Cardiac muscle cell (in vitro differentiated cells and primary cell): ENCODE data around the gene ATP11A. TPM values are rescaled to one million over a fixed set of nuclear protein-coding genes. Genes with fewer than 3 reads are reported as not detected.
"Not testable (repeated sequence)": the region's sequence is repeated elsewhere in the genome, so short reads cannot be mapped to it uniquely, and the experiment has no call there.

ENCODE experiments used
- DNase-seq, 2 donors: peaks; one replicate each; pipeline versions ENCODE4 v3.0.0 to v3.0.0-alpha.2; 2010 to 2017; ENCODE audit warnings: low read depth in 1 of 2, low spot score in 1 of 2
- H3K27ac ChIP-seq: fragments of 200-600 bp; sonication (generic); 2 replicates; pipeline ENCODE4 v1.5.1; 2016
- H3K27me3 ChIP-seq: fragments of 200-600 bp; sonication (generic); 2 replicates; pipeline ENCODE4 v1.6.0; 2016; ENCODE audit warnings: control low read depth
- H3K36me3 ChIP-seq: fragments of 200-600 bp; sonication (generic); 2 replicates; pipeline ENCODE4 v1.5.1; 2016; ENCODE audit warnings: control low read depth
- H3K4me1 ChIP-seq: fragments of 200-600 bp; sonication (generic); 2 replicates; pipeline ENCODE4 v1.8.1; 2017; ENCODE audit warnings: low read depth, mild to moderate bottlenecking, mixed run types
- H3K4me3 ChIP-seq: fragments of 200-600 bp; sonication (generic); 2 replicates; pipeline ENCODE4 v1.5.1; 2016; ENCODE audit warnings: mild to moderate bottlenecking
- H3K9me3 ChIP-seq: fragments of 200-600 bp; sonication (generic); 2 replicates; pipeline ENCODE4 v1.5.1; 2017; ENCODE audit warnings: low read depth, mild to moderate bottlenecking, control low read depth
- polyA plus RNA-seq: library from polyadenylated mRNA; unstranded; fragments of >200 nt; fragmentation: Nextera tagmentation; extraction: Ambion mirVana; gene quantifications from 2 replicates; pipeline ENCODE4 v1.2.1, GENCODE V29; 2016
- total RNA-seq: library from RNA; depleted of rRNA; stranded (reverse); fragments of >200 nt; gene quantifications from 2 replicates; pipeline ENCODE4 v1.2.3, GENCODE V29; 2016
- TF ChIP-seq, protein P1 (sequence below): IDR thresholded peaks from 2 replicates; pipeline ENCODE4 v1.5.1; 2012; ENCODE audit warnings: low read depth, mild to moderate bottlenecking, low read length

ATP11A gene
- total and polyA plus RNA-seq, 2 experiments from 2014 or later = 38.0 to 42.9 TPM

DNA sequence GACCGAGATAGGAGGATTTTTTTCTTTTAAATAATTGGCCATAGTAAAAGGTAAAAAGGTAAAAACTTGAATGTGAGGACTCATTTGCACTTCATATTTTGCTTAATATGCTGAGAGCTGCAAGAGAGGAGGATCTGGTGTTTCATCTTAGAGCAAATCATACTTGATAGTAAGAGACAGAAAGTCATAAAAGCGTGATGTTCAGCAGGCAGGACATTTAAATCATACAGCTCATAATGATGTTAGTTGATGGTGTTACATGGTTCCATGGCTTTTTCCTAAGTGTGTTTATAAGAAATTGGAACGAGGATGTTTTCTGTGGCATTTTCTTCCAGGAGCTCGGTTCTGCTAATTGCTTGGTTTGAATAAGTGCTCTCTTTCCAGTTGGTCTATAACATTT lies 16.3 kb downstream of the ATP11A start:
- TF ChIP-seq, protein P1, sequence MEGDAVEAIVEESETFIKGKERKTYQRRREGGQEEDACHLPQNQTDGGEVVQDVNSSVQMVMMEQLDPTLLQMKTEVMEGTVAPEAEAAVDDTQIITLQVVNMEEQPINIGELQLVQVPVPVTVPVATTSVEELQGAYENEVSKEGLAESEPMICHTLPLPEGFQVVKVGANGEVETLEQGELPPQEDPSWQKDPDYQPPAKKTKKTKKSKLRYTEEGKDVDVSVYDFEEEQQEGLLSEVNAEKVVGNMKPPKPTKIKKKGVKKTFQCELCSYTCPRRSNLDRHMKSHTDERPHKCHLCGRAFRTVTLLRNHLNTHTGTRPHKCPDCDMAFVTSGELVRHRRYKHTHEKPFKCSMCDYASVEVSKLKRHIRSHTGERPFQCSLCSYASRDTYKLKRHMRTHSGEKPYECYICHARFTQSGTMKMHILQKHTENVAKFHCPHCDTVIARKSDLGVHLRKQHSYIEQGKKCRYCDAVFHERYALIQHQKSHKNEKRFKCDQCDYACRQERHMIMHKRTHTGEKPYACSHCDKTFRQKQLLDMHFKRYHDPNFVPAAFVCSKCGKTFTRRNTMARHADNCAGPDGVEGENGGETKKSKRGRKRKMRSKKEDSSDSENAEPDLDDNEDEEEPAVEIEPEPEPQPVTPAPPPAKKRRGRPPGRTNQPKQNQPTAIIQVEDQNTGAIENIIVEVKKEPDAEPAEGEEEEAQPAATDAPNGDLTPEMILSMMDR = no peak
- H3K4me1 ChIP-seq = peaks cover 60% of the 10 kb centered on the region
- no peak for DNase-seq
- no peaks in the 10 kb centered on the region for H3K36me3 ChIP-seq
- H3K27ac ChIP-seq = no peak overlapping the region
- H3K4me3 ChIP-seq = no peak overlapping the region
- no peaks in the 10 kb centered on the region for H3K27me3 ChIP-seq
- H3K9me3 ChIP-seq = no peaks in the 10 kb centered on the region

DNA sequence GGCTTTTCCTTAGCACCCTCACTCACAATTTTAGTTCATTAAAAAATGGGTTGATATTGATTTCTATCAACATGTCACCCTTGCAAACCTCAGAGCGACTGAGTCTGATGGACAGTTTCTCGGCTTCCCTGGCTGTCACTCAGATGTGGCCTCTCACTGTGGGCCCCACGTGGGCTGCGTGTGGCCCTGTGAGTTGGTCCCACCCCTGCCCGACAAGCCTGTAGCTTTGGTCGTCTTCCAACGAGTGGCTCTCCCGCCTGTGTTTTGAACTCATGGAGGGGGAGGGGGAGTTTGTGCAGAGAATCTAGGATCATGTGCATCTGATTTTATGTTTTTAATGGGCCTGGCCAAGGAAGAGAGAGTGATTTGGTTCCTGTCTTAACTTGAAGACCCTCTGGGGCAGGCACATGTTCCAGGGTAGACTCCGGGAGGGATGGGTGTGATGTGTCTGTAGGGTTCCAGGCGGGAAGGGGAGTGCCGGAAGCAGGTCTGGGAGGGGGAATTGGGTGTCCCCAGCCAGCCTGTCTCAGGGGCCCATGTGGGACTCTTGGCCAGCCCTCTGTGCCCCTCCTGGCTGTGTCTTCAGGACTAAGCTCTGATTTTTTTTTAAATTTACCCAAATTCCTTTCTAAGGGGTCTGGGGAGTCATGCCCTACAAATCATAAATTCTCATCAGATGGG lies 18.9 kb downstream of the ATP11A start:
- H3K36me3 ChIP-seq = no peaks in the 10 kb centered on the region
- H3K27me3 ChIP-seq = no peaks in the 10 kb centered on the region
- no peak overlapping the region for H3K4me3 ChIP-seq
- TF ChIP-seq, protein P1 = no peak
- peaks cover 65% of the 10 kb centered on the region for H3K4me1 ChIP-seq
- DNase-seq = no peak
- no peaks in the 10 kb centered on the region for H3K9me3 ChIP-seq
- peak overlapping the region; percentile 97 for H3K27ac ChIP-seq

DNA sequence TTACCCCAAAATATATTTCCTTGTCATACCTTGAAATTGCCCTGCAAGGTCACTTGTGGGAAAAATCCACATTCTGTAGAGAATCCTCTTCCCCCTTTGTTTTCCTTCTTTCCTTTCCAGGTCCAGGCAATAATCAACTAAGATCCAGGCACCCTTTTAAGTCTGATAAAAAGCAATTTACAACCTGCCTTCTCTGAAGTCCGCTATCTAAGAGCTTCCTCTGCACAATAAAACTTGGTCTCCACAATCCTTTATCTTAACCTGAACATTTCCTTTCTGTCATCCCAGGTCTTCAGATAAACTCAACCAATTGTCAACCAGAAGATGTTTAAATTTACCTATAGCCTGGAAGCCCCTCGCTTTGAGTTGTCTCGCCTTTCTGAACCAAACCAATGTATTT lies 19.5 kb downstream of the ATP11A start:
- Histone ChIP-seq H3K27ac (peak overlapping the region; percentile 97), H3K4me1 (peaks cover 59% of the 10 kb centered on the region)
- not testable (repeated sequence) for H3K36me3 ChIP-seq, H3K9me3 ChIP-seq, H3K4me3 ChIP-seq, H3K27me3 ChIP-seq, DNase-seq

DNA sequence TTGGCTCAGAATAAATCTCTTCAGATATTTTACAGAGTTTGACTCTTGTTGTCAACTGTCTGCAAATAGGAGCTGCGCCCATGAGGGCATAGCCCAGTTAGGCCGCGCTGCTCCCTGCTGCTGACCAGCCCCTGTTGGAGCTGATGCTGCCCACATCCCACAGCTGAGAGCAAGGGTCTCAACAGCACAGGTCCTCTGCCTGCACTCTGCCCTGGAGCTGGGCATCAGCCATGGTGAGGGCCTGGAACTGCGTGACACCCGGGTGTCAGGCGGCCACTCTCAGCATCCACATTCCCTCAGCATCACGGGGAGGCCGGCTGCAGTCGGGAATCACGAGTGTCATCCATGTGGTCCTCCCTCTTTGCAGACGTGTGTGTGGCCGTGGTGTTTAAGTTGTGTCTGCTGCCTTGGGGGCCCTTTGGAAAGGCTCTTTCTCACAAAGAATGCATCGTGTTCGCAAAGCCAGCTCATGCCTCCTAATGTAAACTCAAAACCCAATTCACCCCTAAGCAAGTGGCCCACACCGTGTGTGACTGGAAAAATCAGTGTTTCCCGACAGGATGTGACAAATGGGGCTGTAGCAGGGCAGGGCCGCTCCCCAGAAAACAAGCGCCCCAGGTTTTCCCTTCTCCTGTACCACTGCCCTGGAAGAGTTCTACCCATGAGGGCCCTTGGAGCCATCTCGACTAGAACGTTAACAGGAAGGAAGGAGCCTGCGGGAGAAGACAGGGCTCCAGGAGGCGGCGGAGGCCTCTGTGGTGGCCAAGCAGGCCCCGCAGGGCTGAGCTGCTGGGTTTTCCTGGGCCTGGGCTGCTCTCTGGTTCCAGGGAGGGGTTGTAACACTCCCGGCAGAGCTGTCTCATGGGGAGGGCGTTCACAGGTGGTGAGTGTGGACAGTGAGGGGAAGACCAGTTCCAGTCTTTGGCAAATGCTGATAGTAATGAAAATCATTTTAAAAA lies 20.3 kb downstream of the ATP11A start:
- DNase-seq = no peak
- Histone ChIP-seq H3K36me3 (no peaks in the 10 kb centered on the region), H3K27me3 (no peaks in the 10 kb centered on the region), H3K4me3 (no peak overlapping the region), H3K9me3 (no peaks in the 10 kb centered on the region), H3K27ac (peak overlapping the region; percentile 97), H3K4me1 (peaks cover 53% of the 10 kb centered on the region)
- TF ChIP-seq, protein P1 = no peak

DNA sequence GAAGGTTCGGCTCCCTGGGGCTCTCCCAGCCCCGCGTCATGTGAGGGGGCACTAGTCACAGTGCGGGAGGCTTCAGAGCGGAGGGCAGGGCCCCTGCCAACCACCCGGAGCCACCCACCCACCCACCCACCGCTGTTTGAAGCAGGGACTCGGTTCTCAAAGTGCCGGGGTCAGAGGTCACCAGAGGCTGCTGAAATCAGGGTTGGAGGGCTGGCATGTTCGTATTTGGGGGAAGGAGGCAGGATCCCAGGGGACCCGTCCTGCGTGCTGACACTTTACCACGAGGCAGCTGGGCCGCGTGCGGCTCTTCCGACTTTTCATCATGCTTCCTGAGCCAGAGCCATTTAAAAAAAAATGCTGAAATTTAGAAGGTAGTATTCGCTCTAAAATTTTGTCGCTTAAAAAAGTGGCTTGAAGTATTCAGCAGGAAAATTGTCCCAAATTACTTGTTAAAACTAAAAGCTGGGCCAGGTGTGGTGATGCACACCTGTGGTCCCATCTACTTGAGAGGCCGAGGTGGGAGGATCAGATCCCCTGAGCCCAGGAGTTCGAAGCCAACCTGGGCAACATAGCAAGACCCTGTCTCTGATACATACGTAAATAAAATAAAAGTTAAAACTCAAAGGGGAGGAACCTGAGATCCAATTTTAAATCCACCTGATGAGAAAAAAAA lies 21.2 kb downstream of the ATP11A start:
- DNase-seq = peak in 1 of 2 donors; percentile 25
- Histone ChIP-seq H3K4me1 (peaks cover 58% of the 10 kb centered on the region), H3K27me3 (no peaks in the 10 kb centered on the region), H3K4me3 (no peak overlapping the region), H3K36me3 (no peaks in the 10 kb centered on the region), H3K27ac (peak overlapping the region; percentile 97), H3K9me3 (no peaks in the 10 kb centered on the region)
- TF ChIP-seq, protein P1 = no peak
